PFSK-1 (cell line): ENCODE data around the gene C6orf132.

Experiments used
- FOXP2 ChIP-seq: optimal IDR thresholded peaks from 2 replicates; pipeline ENCODE3; 2011; ENCODE audit warnings: borderline replicate concordance, control low read depth, inconsistent platforms; ENCODE audit not compliant: insufficient read depth; ENCODE audit errors: extremely low read length, extremely low read depth
- POLR2AphosphoS5 ChIP-seq: IDR thresholded peaks from 2 replicates; pipeline ENCODE4 v1.6.1; 2012; ENCODE audit warnings: low read depth, mild to moderate bottlenecking, control low read depth, low read length, moderate library complexity
- SIN3A ChIP-seq: IDR thresholded peaks from 2 replicates; pipeline ENCODE4 v1.6.1; 2012; ENCODE audit warnings: mild to moderate bottlenecking, low read length, moderate library complexity, borderline replicate concordance; ENCODE audit not compliant: insufficient read depth
- TAF1 ChIP-seq: IDR thresholded peaks from 2 replicates; pipeline ENCODE4 v1.6.1; 2012; ENCODE audit warnings: low read length, control low read depth, borderline replicate concordance; ENCODE audit not compliant: insufficient read depth
- TF ChIP-seq, protein P1 (sequence below), 2 experiments: IDR thresholded peaks; 2 replicates each; pipeline versions ENCODE4 v1.6.1 to v1.8.0; 2011 to 2012; ENCODE audit warnings: low read depth in 2 of 2, low read length in 2 of 2, control low read depth in 1 of 2, inconsistent platforms in 1 of 2, mild to moderate bottlenecking in 1 of 2, moderate library complexity in 1 of 2; ENCODE audit not compliant: insufficient read depth in 1 of 2

Gene C6orf132

DNA sequence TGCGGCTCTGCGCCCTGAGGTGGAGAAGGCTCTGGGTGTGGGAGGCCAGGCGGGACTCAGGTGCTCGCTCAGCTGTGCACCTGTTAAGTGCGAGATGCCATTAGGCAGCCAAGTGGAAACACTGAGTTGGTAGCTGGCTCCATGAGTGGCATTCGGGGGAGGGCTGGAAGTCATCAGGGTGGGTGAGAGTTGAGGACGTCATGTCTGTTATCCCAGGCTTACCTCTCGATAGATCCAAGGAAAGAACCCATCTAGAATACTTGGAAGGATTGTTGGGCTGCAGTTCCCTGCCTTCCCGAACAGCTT is 50.7 kb downstream of the C6orf132 start:
- no peak for TF ChIP-seq SIN3A
- TF ChIP-seq, protein P1, sequence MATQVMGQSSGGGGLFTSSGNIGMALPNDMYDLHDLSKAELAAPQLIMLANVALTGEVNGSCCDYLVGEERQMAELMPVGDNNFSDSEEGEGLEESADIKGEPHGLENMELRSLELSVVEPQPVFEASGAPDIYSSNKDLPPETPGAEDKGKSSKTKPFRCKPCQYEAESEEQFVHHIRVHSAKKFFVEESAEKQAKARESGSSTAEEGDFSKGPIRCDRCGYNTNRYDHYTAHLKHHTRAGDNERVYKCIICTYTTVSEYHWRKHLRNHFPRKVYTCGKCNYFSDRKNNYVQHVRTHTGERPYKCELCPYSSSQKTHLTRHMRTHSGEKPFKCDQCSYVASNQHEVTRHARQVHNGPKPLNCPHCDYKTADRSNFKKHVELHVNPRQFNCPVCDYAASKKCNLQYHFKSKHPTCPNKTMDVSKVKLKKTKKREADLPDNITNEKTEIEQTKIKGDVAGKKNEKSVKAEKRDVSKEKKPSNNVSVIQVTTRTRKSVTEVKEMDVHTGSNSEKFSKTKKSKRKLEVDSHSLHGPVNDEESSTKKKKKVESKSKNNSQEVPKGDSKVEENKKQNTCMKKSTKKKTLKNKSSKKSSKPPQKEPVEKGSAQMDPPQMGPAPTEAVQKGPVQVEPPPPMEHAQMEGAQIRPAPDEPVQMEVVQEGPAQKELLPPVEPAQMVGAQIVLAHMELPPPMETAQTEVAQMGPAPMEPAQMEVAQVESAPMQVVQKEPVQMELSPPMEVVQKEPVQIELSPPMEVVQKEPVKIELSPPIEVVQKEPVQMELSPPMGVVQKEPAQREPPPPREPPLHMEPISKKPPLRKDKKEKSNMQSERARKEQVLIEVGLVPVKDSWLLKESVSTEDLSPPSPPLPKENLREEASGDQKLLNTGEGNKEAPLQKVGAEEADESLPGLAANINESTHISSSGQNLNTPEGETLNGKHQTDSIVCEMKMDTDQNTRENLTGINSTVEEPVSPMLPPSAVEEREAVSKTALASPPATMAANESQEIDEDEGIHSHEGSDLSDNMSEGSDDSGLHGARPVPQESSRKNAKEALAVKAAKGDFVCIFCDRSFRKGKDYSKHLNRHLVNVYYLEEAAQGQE (IDR thresholded peaks at IDR 0.05; ENCODE audit: insufficient read depth in 1 of 2, low read depth in 2 of 2, low read length in 2 of 2), result no peak
- no peak for TF ChIP-seq TAF1
- no peak for TF ChIP-seq FOXP2
- TF ChIP-seq POLR2AphosphoS5, result no peak

GRCh38 chr6:42090819-42091717 is 51.4 kb downstream of the C6orf132 start:
- TF ChIP-seq, protein P1 (IDR thresholded peaks at IDR 0.05; ENCODE audit: insufficient read depth in 1 of 2, low read depth in 2 of 2, low read length in 2 of 2), result no peak
- no peak for TF ChIP-seq POLR2AphosphoS5
- no peak for TF ChIP-seq SIN3A
- no peak for TF ChIP-seq FOXP2
- no peak for TF ChIP-seq TAF1

- TF ChIP-seq FOXP2 (no peak), TAF1 (no peak), POLR2AphosphoS5 (no peak), SIN3A (no peak)
- TF ChIP-seq, protein P1 (IDR thresholded peaks at IDR 0.05; ENCODE audit: insufficient read depth in 1 of 2, low read depth in 2 of 2, low read length in 2 of 2), result no peak
These were observed 54.3 kb downstream of the C6orf132 start for GRCh38 chr6:42088101-42088591.

DNA sequence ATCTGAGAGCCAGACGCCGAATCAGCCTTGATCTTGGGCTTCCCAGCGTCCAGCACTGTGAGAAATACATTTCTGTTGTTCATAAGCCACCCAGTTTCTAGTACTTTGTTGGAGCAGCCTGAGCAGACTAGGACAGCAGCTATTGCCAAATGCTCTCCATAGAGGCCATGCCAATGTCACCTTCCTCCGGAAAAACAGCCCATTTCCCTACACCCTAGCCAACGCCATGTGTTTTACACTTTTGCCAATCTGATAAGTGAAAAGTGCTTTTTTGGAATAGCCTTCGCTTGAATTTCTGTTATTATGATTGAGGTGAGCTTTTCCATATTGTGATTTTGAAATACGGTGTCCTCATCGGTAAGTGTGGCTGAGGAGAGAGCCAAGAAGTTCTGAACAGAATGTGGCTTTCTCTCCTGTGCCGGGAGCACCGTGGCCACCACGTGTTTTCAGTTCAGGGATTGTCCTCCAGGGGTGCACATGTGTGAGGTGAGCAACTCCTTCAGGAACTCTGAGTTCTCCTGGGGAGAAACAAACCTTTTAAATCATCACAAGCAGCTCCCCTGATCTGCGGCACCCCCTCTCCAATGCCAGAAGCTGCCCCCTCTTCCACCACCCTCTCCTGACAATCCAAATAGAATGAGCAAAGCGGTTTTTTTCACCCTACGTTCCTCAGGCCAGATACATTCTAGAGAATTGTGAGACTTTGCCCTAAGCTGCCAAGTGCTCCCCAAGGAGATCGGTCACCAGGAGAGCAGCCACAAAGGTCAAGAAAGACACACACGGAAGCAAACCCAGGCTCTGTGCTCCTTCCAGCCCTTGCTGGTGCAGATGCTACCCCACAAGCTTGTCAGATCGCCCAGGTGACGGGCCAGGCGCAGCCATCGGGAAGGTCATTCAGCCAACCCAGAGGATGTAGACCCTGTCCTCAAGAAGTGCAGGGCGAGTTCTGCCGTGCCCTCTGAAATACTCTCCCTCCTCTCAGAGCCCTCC is 56.1 kb downstream of the C6orf132 start:
- no peak for TF ChIP-seq POLR2AphosphoS5

- no peak for TF ChIP-seq POLR2AphosphoS5
These were observed 57.5 kb downstream of the C6orf132 start for GRCh38 chr6:42084889-42085288.

- TF ChIP-seq, protein P1 (IDR thresholded peaks at IDR 0.05; ENCODE audit: insufficient read depth in 1 of 2, low read depth in 2 of 2, low read length in 2 of 2), result no peak
- TF ChIP-seq FOXP2, result no peak
- TF ChIP-seq SIN3A, result no peak
- TF ChIP-seq POLR2AphosphoS5, result no peak
- no peak for TF ChIP-seq TAF1
These were observed 58.9 kb downstream of the C6orf132 start for GRCh38 chr6:42083530-42083929.
